PFSK-1 (cell line): ENCODE results near the gene PDK2.
A peak's percentile ranks its signal among the peaks of the same experiment; 100 is the strongest.

Experiments
- FOXP2 ChIP-seq: optimal IDR thresholded peaks from 2 replicates; pipeline ENCODE3; 2011; ENCODE audit warnings: borderline replicate concordance, control low read depth, inconsistent platforms; ENCODE audit not compliant: insufficient read depth; ENCODE audit errors: extremely low read length, extremely low read depth
- POLR2AphosphoS5 ChIP-seq: IDR thresholded peaks from 2 replicates; pipeline ENCODE4 v1.6.1; 2012; ENCODE audit warnings: low read depth, mild to moderate bottlenecking, control low read depth, low read length, moderate library complexity
- SIN3A ChIP-seq: IDR thresholded peaks from 2 replicates; pipeline ENCODE4 v1.6.1; 2012; ENCODE audit warnings: mild to moderate bottlenecking, low read length, moderate library complexity, borderline replicate concordance; ENCODE audit not compliant: insufficient read depth
- TAF1 ChIP-seq: IDR thresholded peaks from 2 replicates; pipeline ENCODE4 v1.6.1; 2012; ENCODE audit warnings: low read length, control low read depth, borderline replicate concordance; ENCODE audit not compliant: insufficient read depth
- TF ChIP-seq, protein P1 (sequence below), 2 experiments: IDR thresholded peaks; 2 replicates each; pipeline versions ENCODE4 v1.6.1 to v1.8.0; 2011 to 2012; ENCODE audit warnings: low read depth in 2 of 2, low read length in 2 of 2, control low read depth in 1 of 2, inconsistent platforms in 1 of 2, mild to moderate bottlenecking in 1 of 2, moderate library complexity in 1 of 2; ENCODE audit not compliant: insufficient read depth in 1 of 2

Gene PDK2

DNA sequence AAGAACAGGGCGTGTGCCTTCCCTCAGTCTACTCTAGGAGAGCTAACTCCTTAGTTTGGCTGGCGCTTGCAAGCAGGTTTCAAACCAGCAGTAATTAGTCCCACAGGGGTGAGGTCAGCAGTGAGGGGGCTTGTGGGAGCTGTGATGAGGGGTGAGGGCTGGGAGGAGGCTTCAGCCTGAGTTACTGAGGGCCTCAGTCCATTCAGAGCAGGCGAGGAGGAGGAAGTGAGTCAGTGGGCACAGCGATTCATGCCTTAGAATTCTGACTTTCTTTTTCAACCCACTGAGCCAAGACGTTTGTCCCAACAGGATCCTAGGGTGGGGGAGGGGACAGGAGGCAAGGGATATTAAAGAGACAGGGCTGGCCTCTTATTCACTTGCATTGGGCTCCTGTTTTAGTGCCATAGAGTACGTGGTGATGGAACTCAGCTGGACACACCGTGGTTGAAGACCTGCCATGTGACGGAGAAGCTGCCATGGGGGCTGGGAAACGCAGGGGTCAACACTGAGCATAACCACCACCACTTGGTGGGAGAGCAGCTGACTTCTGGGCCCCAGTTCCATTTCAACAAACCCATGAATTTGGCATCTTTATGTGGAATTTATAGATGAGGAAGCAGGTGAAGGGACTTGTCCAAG, 47.5 kb upstream of the PDK2 start:
- TF ChIP-seq TAF1 = peak; percentile 18; the same call in 1 of the 2 replicates
- no peak for TF ChIP-seq SIN3A

- TF ChIP-seq POLR2AphosphoS5 = no peak
Measured at GRCh38 chr17:50048146-50048720, 46.9 kb upstream of the PDK2 start.

DNA sequence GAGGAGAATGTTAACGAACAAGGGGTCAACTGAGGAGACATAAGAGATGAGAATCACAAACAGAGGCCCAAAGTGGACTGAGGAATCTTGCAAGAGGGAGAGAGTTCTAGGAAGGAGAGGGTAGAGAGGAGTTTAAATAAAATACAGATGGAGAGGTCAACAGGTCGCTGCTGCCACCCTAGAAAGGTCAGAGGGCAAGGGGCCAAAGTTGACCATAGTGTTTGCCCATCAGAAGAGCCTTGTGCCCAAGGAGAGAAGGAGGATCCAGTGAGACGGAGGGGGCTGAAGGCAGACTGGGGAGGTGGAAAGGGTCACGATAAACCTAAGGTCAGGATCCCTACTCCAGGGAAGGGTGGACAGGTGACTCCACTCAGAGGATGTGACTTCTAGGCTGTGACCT, 46.2 kb upstream of the PDK2 start:
- no peak for TF ChIP-seq TAF1
- no peak for TF ChIP-seq FOXP2
- TF ChIP-seq, protein P1, sequence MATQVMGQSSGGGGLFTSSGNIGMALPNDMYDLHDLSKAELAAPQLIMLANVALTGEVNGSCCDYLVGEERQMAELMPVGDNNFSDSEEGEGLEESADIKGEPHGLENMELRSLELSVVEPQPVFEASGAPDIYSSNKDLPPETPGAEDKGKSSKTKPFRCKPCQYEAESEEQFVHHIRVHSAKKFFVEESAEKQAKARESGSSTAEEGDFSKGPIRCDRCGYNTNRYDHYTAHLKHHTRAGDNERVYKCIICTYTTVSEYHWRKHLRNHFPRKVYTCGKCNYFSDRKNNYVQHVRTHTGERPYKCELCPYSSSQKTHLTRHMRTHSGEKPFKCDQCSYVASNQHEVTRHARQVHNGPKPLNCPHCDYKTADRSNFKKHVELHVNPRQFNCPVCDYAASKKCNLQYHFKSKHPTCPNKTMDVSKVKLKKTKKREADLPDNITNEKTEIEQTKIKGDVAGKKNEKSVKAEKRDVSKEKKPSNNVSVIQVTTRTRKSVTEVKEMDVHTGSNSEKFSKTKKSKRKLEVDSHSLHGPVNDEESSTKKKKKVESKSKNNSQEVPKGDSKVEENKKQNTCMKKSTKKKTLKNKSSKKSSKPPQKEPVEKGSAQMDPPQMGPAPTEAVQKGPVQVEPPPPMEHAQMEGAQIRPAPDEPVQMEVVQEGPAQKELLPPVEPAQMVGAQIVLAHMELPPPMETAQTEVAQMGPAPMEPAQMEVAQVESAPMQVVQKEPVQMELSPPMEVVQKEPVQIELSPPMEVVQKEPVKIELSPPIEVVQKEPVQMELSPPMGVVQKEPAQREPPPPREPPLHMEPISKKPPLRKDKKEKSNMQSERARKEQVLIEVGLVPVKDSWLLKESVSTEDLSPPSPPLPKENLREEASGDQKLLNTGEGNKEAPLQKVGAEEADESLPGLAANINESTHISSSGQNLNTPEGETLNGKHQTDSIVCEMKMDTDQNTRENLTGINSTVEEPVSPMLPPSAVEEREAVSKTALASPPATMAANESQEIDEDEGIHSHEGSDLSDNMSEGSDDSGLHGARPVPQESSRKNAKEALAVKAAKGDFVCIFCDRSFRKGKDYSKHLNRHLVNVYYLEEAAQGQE (IDR thresholded peaks at IDR 0.05; ENCODE audit: insufficient read depth in 1 of 2, low read depth in 2 of 2, low read length in 2 of 2) = no peak

- TF ChIP-seq TAF1 = no peak
- TF ChIP-seq, protein P1 (IDR thresholded peaks at IDR 0.05; ENCODE audit: insufficient read depth in 1 of 2, low read depth in 2 of 2, low read length in 2 of 2) = no peak
- TF ChIP-seq SIN3A = no peak
- TF ChIP-seq POLR2AphosphoS5 = no peak
- TF ChIP-seq FOXP2 = no peak
Measured at GRCh38 chr17:50049636-50050035, 45.5 kb upstream of the PDK2 start.

GRCh38 chr17:50050431-50051032, 44.6 kb upstream of the PDK2 start:
- no peak for TF ChIP-seq FOXP2
- no peak for TF ChIP-seq TAF1
- TF ChIP-seq, protein P1 (IDR thresholded peaks at IDR 0.05; ENCODE audit: insufficient read depth in 1 of 2, low read depth in 2 of 2, low read length in 2 of 2) = no peak
- no peak for TF ChIP-seq SIN3A
- no peak for TF ChIP-seq POLR2AphosphoS5

DNA sequence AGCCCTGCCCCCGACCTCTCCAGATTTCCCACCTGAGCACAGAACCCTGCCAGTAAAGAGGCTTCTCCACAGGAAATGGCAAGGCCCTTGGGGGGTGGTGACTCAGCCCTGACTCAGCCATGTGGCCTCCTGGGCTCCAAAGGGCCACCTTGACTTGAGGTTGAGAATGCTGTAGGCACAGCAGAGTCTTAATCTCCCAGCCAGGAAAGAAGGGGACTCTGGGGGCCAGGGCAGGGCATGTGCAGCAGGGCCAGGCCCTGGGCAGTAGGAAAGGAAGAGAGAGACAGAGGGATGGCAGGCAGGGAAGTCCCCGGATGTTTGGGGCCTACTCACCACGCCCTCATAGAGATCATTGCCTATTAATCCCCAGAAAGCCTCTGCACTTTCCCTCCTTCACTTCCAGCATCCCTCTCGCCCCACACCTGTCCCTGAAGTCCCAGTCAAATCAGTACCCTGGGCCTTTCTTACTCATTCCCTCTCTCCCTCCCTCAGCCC, 44.0 kb upstream of the PDK2 start:
- TF ChIP-seq SIN3A (no peak), POLR2AphosphoS5 (no peak), FOXP2 (no peak), TAF1 (no peak)
- TF ChIP-seq, protein P1 (IDR thresholded peaks at IDR 0.05; ENCODE audit: insufficient read depth in 1 of 2, low read depth in 2 of 2, low read length in 2 of 2) = no peak
